GM12865 (cell line): ENCODE measurements around the gene MIA2.

Experiments
- DNase-seq: peaks from one replicate; pipeline ENCODE4 v3.0.0; 2010; ENCODE audit warnings: low read depth
- H3K4me3 ChIP-seq: 2 replicates; pipeline ENCODE4 v1.5.1; 2011; ENCODE audit warnings: mild to moderate bottlenecking, low read depth, low read length, control low read depth
- CTCF ChIP-seq: IDR thresholded peaks from 2 replicates; pipeline ENCODE4 v1.5.1; 2011; ENCODE audit warnings: low read length, control low read depth, low read depth, inconsistent platforms; ENCODE audit not compliant: insufficient read depth; ENCODE audit errors: missing control alignments

The MIA2 gene

GRCh38 chr14:39372656-39373055 lies 138.9 kb downstream of the MIA2 start:
- H3K4me3 ChIP-seq = no peak overlapping the region
- DNase-seq = no peak
- TF ChIP-seq CTCF = no peak

GRCh38 chr14:39374851-39375250 lies 141.1 kb downstream of the MIA2 start:
- TF ChIP-seq CTCF = no peak

GRCh38 chr14:39376667-39377403 lies 143.1 kb downstream of the MIA2 start:
- TF ChIP-seq CTCF = no peak
- H3K4me3 ChIP-seq = no peak overlapping the region
- no peak for DNase-seq

More at GRCh38 chr14:39374851-39375250, 141.1 kb downstream of the MIA2 start:
- H3K4me3 ChIP-seq = no peak overlapping the region
- no peak for DNase-seq

GRCh38 chr14:39381366-39381765 lies 147.7 kb downstream of the MIA2 start:
- TF ChIP-seq CTCF = no peak
- peak; percentile 3 for DNase-seq

GRCh38 chr14:39382463-39382862 lies 148.7 kb downstream of the MIA2 start:
- no peak for TF ChIP-seq CTCF
- H3K4me3 ChIP-seq = no peak overlapping the region
- DNase-seq = no peak

More at GRCh38 chr14:39381366-39381765, 147.7 kb downstream of the MIA2 start:
- no peak overlapping the region for H3K4me3 ChIP-seq

- H3K4me3 ChIP-seq = no peak overlapping the region
- DNase-seq = peak; percentile 25
- no peak for TF ChIP-seq CTCF
Measured at GRCh38 chr14:39383026-39383660, 149.4 kb downstream of the MIA2 start.
